Activated CD4-positive, alpha-beta T cell treated with anti-CD3 and anti-CD28 coated beads for 36 hours (primary cell): ENCODE results near the gene MEG3. TPM values are rescaled to one million over a fixed set of nuclear protein-coding genes. Genes with fewer than 3 reads are reported as not detected.

Experiments used
- ATAC-seq: fragments of 200-7000 bp; cut with Tn5 transposase; one replicate; pipeline ENCODE4 v1.10.0; 2021; ENCODE audit warnings: mild to moderate bottlenecking, moderate library complexity
- CTCF ChIA-PET: fragments of 350-600 bp; sonication (Branson Sonifier 250); formaldehyde crosslinking; loops from one replicate; lab custom pipeline; 2021; ENCODE audit warnings: antibody characterized with exemption; lab: Charles Lee
- POLR2A ChIA-PET: fragments of 350-600 bp; sonication (Branson Sonifier 250); formaldehyde crosslinking; loops from one replicate; lab custom pipeline; 2021; ENCODE audit warnings: antibody characterized with exemption, inconsistent platforms; lab: Charles Lee
- DNase-seq: peaks from one replicate; pipeline ENCODE4 v3.0.0-alpha.2; 2020
- H3K27ac Mint-ChIP-seq: one replicate; pipeline ENCODE4 v1.8.0; 2021; ENCODE audit warnings: mixed read lengths
- H3K27me3 Mint-ChIP-seq: one replicate; pipeline ENCODE4 v1.8.0; 2021; ENCODE audit warnings: mixed read lengths
- H3K36me3 Mint-ChIP-seq: one replicate; pipeline ENCODE4 v1.8.0; 2021; ENCODE audit warnings: low read depth, mixed read lengths
- H3K4me1 Mint-ChIP-seq: one replicate; pipeline ENCODE4 v1.8.0; 2021; ENCODE audit warnings: mixed read lengths
- H3K4me3 Mint-ChIP-seq: one replicate; pipeline ENCODE4 v1.8.0; 2021; ENCODE audit warnings: mild to moderate bottlenecking, moderate library complexity, mixed read lengths
- H3K9me3 Mint-ChIP-seq: one replicate; pipeline ENCODE4 v1.8.0; 2021; ENCODE audit warnings: low read depth, mixed read lengths
- intact Hi-C, 2 experiments: fragments of 100-400 bp; cut with DNase I in 1 of 2; cut with micrococcal nuclease in 1 of 2; formaldehyde crosslinking; loops; one replicate each; pipeline versions ENCODE4 v1.14.2 to v1.15.1; 2022 to 2024; cut with DNase I, micrococcal nuclease
- total RNA-seq, 2 experiments: library from RNA; stranded (reverse); gene quantifications; one replicate each; pipeline ENCODE4 v1.2.3, GENCODE V29; 2021

MEG3 gene
- total RNA-seq, 2 experiments from 2014 or later, result not detected

DNA sequence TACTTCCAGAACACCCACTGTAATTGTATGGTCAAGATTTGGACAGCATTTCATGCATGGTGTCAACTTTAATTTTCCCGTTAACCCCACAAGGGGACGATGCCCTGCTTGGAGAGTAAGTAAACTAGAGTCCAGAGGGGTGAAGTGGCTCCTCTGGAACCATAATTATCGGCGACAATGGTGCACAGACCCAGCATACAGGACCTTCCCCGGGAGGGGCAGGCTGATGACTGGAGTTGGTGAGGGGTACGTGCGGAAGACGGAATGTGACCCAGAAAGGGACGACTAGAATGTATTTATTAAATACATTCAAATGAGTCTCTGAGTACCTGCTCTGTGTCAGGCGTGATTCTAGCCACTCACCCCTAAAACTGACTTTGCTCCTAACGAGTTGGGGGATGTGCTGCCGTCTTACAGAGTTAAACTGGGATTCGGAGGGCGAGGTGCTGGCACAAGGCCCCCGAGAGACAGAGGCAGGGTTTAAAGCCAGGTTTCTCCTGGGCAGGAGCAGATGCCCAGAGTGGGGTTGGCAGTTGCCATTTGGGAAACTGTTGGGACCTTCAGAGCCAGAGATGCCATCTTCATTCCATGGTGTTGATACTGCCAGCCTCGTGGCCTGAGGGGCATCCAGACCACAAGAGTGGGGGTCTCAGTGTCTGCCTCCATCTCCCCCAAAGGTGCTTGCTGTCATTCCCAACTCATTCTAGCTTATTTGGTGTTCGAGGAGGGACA, 66.7 kb downstream of the MEG3 start:
- no peaks in the 10 kb centered on the region for H3K9me3 Mint-ChIP-seq
- H3K27me3 Mint-ChIP-seq, result peaks cover 17% of the 10 kb centered on the region
- no peak for ATAC-seq
- CTCF ChIA-PET, result interaction anchor here (0.6 kb wide), 1 partner anchor 1163 kb away, joined by 5 read pairs; no protein-coding TSS in a partner anchor
- no peaks in the 10 kb centered on the region for H3K36me3 Mint-ChIP-seq
- H3K4me1 Mint-ChIP-seq, result no peaks in the 10 kb centered on the region
- H3K27ac Mint-ChIP-seq, result no peak overlapping the region
- intact Hi-C loops, result no loop called here
- no peak for DNase-seq
- H3K4me3 Mint-ChIP-seq, result no peak overlapping the region
- POLR2A ChIA-PET, result no interaction called here

DNA sequence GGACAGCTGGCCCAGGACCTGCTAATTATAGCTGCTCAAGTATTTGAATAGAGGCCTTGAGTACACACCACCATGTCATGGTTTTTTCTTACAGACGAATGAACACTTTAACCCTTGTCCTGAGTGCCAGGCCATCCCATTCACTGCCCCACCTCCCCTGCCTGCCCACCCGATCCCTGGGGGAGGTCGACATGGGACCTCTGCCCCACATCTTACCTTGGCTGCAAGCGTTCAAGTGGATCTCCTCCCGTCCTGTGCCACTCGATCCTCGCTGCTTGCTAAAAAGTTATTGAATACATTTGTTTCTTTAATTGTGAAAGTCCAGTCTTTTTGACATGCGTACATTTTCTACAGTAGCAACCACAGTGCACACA, 67.3 kb downstream of the MEG3 start:
- intact Hi-C loops, result no loop called here
- Mint-ChIP-seq H3K27ac (no peak overlapping the region), H3K27me3 (peaks cover 16% of the 10 kb centered on the region), H3K4me1 (no peaks in the 10 kb centered on the region), H3K4me3 (no peak overlapping the region), H3K36me3 (no peaks in the 10 kb centered on the region), H3K9me3 (no peaks in the 10 kb centered on the region)
- POLR2A ChIA-PET, result no interaction called here
- ATAC-seq (no peak), DNase-seq (no peak)
- CTCF ChIA-PET, result no interaction called here

DNA sequence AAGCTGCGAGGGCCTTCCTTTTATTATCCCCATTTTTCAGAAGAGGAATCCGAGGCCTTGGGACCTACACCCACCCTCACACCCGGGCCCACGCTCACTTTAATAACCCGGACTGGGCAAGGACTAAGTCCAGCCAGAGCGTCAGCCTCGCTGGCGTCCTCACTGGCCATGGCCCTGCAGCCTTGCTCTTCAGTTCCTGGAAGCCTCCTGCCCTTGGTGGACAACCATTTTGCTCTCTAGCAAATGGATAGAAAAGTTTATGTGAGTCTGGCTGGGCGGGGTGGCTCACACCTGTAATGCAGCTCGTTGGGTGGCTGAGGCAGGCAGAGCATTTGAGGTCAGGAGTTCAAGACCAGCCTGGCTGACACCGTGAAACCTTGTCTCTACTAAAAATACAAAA, 67.8 kb downstream of the MEG3 start:
- Mint-ChIP-seq H3K9me3 (no peaks in the 10 kb centered on the region), H3K36me3 (no peaks in the 10 kb centered on the region), H3K4me1 (no peaks in the 10 kb centered on the region), H3K27ac (no peak overlapping the region), H3K4me3 (no peak overlapping the region), H3K27me3 (peaks cover 17% of the 10 kb centered on the region)
- CTCF ChIA-PET, result no interaction called here
- no peak for DNase-seq
- POLR2A ChIA-PET, result no interaction called here
- no peak for ATAC-seq
- intact Hi-C loops, result no loop called here

DNA sequence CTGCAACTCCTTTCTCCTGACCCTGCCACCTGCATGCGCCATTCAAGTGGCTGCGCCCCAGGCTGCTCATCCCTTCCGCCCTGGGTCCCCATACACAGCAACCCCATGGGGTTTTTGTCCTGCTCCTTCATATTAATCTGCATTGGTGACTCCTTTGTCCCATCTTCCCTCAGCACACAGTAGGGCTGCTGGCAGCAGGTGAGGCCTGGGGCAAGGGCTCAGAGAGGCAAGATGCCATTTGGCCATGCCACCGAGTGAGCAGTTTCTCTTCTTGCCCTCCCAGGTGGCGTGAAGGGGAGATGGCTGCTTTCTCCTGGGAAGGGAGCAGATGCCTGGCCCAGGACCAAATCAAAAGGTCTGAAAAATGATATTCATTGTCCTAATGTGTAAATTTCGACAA, 68.5 kb downstream of the MEG3 start:
- no peaks in the 10 kb centered on the region for H3K4me1 Mint-ChIP-seq
- no peak for ATAC-seq
- no peak overlapping the region for H3K4me3 Mint-ChIP-seq
- ChIA-PET CTCF (no interaction called here), POLR2A (no interaction called here)
- intact Hi-C loops, result no loop called here
- H3K27ac Mint-ChIP-seq, result no peak overlapping the region
- no peaks in the 10 kb centered on the region for H3K36me3 Mint-ChIP-seq
- no peaks in the 10 kb centered on the region for H3K9me3 Mint-ChIP-seq
- H3K27me3 Mint-ChIP-seq, result peaks cover 20% of the 10 kb centered on the region
- no peak for DNase-seq

DNA sequence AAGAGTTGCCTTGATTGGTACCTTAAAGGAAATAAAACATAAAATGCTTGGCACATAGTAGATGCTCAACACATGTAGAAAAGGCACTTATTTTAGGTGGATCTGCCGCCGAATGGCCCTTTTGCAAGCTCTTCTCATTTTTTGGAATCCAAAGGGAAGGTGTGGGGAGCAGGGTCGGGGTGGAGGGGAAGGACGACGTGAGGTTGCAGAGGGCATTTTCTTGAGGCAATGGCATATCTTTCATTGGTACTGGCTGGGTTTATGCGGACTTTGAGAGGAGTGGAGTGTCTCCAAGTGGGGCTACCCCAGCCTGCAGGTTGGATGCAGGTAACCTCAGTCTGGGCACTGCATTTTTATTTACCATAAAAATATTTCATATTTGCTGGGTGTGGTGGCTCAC, 69.5 kb downstream of the MEG3 start:
- CTCF ChIA-PET, result no interaction called here
- ATAC-seq, result no peak
- POLR2A ChIA-PET, result no interaction called here
- Mint-ChIP-seq H3K36me3 (no peaks in the 10 kb centered on the region), H3K9me3 (no peaks in the 10 kb centered on the region), H3K27me3 (peaks cover 27% of the 10 kb centered on the region), H3K4me3 (no peak overlapping the region), H3K4me1 (no peaks in the 10 kb centered on the region), H3K27ac (no peak overlapping the region)
- no peak for DNase-seq
- intact Hi-C loops, result no loop called here

DNA sequence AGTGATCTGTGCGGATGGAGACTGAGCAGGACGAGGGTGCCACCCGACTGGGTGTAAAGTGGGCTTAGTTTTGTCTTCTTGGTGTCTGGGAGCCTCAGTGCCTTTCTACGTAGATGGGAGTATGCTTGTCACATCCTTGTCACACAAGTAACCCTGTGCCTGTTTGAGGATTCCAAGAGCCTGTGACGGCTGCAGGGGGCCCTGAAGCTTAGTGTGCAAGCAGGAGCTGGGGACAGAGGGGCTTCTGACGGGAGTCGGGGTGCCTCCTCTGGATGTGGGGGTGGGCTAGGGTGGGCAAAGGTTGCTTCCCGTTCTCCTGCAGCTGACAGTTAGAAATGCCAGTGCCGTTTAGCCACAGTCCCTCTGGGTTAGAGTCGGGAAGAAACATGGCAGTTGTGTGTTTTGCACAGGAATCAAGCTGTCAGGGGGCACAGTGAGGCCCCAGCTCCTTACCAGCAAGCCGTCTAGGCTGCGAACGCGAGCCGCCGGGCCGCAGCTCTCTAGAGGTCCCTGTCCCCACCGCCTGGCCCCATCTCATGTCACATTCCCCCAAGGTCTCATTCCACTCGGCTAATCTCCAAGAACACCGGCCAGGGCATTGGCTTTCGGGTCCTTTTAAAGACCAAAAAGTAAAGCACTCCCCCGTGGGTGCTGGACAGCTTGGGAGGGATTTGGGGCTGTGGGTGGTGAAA, 70.6 kb downstream of the MEG3 start:
- no peak for DNase-seq
- Mint-ChIP-seq H3K4me1 (no peaks in the 10 kb centered on the region), H3K36me3 (no peaks in the 10 kb centered on the region), H3K4me3 (no peak overlapping the region), H3K27me3 (peaks cover 31% of the 10 kb centered on the region), H3K9me3 (no peaks in the 10 kb centered on the region), H3K27ac (no peak overlapping the region)
- intact Hi-C loops, result no loop called here
- POLR2A ChIA-PET, result no interaction called here
- ATAC-seq, result no peak
- CTCF ChIA-PET, result no interaction called here

DNA sequence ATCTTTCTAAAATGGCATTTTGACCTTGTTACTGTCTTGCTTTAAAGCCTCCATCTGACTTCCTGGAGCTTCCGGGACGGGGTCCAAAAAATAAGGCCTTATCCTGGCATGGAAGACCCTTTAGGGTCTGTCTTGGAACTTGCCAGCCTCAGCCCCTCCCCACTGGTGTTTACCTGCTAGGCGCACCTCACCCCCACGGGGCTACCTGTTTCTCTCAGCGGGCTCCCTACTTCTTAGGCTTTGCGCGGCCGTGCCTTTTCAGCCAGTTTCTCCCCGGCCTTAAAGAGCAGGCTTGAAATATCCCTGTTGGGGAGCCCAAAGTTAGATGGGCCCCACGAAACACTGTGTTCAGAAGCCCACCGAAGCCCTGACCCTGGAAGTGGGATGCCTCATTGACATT, 72.5 kb downstream of the MEG3 start:
- DNase-seq, result no peak
- no peaks in the 10 kb centered on the region for H3K4me1 Mint-ChIP-seq
- H3K36me3 Mint-ChIP-seq, result no peaks in the 10 kb centered on the region
- intact Hi-C loops, result no loop called here
- H3K9me3 Mint-ChIP-seq, result no peaks in the 10 kb centered on the region
- no peak overlapping the region for H3K4me3 Mint-ChIP-seq
- H3K27me3 Mint-ChIP-seq, result peaks cover 46% of the 10 kb centered on the region
- H3K27ac Mint-ChIP-seq, result no peak overlapping the region
- ChIA-PET POLR2A (no interaction called here), CTCF (no interaction called here)
- no peak for ATAC-seq

DNA sequence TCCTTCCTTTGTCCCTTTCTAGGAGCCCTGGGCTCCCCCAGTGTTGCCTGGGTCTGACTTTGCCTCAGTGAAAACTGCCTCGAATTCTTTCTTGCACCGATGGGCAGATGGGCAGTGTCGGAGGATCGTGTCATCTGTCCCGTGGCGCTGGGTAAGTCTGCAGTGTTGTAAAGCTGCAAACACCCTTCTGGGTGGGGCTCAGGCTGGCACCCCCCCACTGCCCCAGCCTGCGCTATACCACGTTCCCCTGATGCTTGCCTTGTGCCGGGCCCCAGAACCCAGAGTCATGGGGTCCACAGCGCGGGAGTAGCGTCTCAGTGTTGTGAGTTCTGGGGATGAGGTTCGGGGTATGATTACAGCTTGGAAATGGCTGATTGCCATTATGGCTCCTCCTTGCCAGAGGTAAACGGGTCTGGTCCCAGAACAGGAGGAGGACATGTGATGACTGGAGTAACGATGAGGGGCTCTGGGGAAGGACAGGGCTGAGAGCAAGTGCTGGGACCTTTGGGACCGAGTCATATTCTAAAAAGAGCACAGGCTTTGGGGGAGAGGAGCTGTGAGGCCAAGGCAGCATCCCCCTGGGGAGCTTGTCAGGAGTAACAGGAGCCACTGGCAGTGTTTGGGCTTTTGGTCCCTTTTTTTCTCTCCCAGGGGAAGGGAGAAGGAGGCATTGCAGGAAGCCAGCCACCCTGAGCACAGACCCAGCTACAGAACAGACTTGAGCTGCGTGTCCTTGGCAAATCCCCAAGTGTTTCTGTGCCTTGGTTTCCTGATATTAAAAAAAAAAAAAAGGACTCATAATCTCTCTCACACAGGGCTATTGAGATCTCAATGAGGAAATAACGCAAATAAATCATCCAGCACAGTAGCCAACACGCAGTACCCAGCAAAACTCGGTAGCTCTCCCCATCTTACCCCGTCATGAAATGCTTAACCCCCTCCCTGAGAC, 73.3 kb downstream of the MEG3 start:
- no peak for ATAC-seq
- Mint-ChIP-seq H3K27ac (no peak overlapping the region), H3K4me1 (no peaks in the 10 kb centered on the region), H3K4me3 (no peak overlapping the region), H3K9me3 (no peaks in the 10 kb centered on the region), H3K36me3 (no peaks in the 10 kb centered on the region), H3K27me3 (peaks cover 47% of the 10 kb centered on the region)
- POLR2A ChIA-PET, result no interaction called here
- no peak for DNase-seq
- CTCF ChIA-PET, result interaction anchor here (0.7 kb wide), 1 partner anchor 253 kb away, joined by 3 read pairs; no protein-coding TSS in a partner anchor
- intact Hi-C loops, result no loop called here

DNA sequence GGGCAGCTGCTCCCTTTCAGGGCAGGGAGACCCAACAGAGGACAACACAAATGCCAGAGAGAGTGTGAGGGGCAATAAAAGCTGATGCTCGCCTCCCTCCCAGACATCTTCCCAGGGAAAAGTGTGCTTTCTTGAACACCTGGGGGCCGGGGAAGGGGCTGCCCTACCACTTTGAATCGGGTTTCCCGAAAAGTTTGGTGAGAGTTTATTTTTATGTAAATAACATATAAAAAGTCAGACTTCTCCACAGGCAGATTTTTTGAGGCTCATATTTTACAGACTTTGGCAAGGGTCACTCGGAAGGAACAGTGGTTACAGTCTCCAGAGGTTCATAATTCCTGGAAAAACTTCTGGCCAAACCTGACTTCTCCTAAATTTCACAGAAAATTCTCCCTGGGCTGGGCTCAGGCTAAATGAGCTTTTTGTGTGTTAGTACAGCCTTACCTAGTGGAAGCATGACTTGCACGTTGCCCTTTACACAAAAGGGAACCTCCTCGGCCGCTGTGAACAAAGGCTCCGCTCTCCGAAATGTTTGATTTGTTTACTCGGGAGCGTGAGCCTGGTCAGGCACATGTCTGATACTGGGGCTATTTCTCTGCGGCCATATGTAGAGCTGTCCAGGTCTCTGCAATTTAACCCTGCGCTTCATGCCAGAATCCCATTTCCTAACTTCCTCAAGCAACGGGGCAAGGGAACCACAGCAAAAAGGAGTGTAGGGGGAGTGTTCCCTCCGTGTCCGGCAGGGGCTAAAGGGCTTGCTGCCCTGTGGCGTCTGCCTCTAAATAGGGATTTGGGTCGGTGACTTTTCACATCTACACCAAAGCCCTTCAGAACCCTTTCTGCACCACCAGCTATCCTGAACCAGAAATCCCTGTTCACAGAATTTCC, 74.2 kb downstream of the MEG3 start:
- Mint-ChIP-seq H3K27ac (no peak overlapping the region), H3K4me3 (no peak overlapping the region), H3K4me1 (no peaks in the 10 kb centered on the region), H3K36me3 (no peaks in the 10 kb centered on the region), H3K27me3 (peaks cover 46% of the 10 kb centered on the region), H3K9me3 (no peaks in the 10 kb centered on the region)
- DNase-seq, result no peak
- intact Hi-C loops, result loop anchor here in 1 of 2 experiments (2.0 kb wide), 1 partner anchor 49 kb away; no protein-coding TSS in a partner anchor
- POLR2A ChIA-PET, result no interaction called here
- CTCF ChIA-PET, result interaction anchor here (0.6 to 0.7 kb wide), 2 partner anchors 156 to 254 kb away, joined by 3 read pairs; no protein-coding TSS in a partner anchor
- ATAC-seq, result no peak

DNA sequence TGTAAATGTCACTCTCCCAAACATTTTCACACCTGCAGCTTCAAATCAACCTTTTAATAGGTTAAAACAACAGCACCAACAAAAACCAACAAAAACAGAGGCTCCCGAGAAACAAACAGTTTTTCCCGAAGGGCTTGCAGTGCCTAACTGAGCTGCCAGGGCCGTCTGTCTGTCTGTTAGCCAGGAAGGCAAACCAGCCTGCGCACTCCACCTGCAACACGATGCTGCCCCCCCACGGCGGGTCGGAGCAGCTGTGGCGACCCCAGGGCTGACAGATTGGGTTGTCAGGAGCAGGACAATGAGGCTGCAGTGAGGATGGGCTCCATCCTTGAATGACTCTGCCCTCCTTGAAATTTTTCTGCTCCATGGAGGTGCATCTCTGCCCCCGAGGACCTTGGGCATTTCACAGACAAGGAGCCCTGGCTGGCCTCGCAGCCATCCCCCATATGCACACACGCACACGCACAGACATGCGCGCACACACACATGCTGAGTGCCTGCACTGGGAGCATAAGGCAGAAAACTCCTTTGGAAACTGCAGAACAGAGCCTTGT, 75.0 kb downstream of the MEG3 start:
- intact Hi-C loops, result loop anchor here in 1 of 2 experiments (1.0 to 2.0 kb wide), 2 partner anchors 50 to 192 kb away; no protein-coding TSS in a partner anchor
- ChIA-PET POLR2A (no interaction called here), CTCF (interaction anchor here (0.5 to 0.6 kb wide), 2 partner anchors 157 to 572 kb away, joined by 3 to 4 read pairs; no protein-coding TSS in a partner anchor)
- H3K27ac Mint-ChIP-seq, result no peak overlapping the region
- no peaks in the 10 kb centered on the region for H3K9me3 Mint-ChIP-seq
- ATAC-seq, result no peak
- peak; percentile 54 for DNase-seq
- peaks cover 48% of the 10 kb centered on the region for H3K27me3 Mint-ChIP-seq
- no peaks in the 10 kb centered on the region for H3K4me1 Mint-ChIP-seq
- H3K4me3 Mint-ChIP-seq, result no peak overlapping the region
- H3K36me3 Mint-ChIP-seq, result no peaks in the 10 kb centered on the region
